Spleen (tissue), 7 donors: ENCODE measurements around the gene LYL1.
A peak's percentile ranks its signal among the peaks of the same experiment; 100 is the strongest.

Experiments
- POLR2AphosphoS5 ChIP-seq, 3 donors: sonication (generic); formaldehyde crosslinking; IDR thresholded peaks; one replicate each; pipeline ENCODE4 v1.5.1; 2017; ENCODE audit warnings: antibody characterized with exemption in 3 of 3
- TF ChIP-seq, protein P1 (sequence below), 11 experiments: fragments of 200-600 bp in 7 of 11; fragments of 450-650 bp in 4 of 11; sonication (generic) in 4 of 11; IDR thresholded peaks in 8 of 11; conservative IDR thresholded peaks in 3 of 11; 1 replicate in 7 of 11; 2 replicates in 4 of 11; pipeline versions ENCODE4 v1.4.0 to v1.8.0; 2016 to 2021; ENCODE audit warnings: antibody characterized with exemption in 11 of 11, inconsistent platforms in 4 of 11, mild to moderate bottlenecking in 1 of 11
- donor health status: DM: no; HTN: no; CAD: no; lungs with moderate emphysema.
- donor health status: DM: no; HTN: no; CAD: no.
- donor health status: DM: no; HTN: no; CAD: no.

DNA sequence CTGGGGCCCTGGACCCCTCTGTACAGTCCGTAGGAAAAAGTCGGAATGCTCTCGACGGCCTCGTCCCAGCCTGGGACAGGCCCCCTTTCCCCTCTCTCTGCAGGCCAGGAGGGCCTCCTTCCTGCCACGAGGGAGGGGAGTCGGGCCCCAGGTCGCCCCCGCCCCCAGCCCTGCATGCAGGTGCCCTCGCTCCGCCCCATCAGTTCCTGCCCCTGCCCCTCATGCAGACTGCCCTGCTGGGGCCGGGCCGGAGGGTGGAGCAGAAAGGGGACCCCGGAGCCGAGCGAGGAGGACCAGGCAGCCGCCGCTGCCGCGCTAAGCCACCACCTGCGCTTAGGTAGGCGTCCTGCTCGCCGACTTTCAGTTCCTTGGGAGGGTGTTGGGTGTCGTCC, 7.3 kb downstream of the LYL1 start:
- TF ChIP-seq, protein P1, sequence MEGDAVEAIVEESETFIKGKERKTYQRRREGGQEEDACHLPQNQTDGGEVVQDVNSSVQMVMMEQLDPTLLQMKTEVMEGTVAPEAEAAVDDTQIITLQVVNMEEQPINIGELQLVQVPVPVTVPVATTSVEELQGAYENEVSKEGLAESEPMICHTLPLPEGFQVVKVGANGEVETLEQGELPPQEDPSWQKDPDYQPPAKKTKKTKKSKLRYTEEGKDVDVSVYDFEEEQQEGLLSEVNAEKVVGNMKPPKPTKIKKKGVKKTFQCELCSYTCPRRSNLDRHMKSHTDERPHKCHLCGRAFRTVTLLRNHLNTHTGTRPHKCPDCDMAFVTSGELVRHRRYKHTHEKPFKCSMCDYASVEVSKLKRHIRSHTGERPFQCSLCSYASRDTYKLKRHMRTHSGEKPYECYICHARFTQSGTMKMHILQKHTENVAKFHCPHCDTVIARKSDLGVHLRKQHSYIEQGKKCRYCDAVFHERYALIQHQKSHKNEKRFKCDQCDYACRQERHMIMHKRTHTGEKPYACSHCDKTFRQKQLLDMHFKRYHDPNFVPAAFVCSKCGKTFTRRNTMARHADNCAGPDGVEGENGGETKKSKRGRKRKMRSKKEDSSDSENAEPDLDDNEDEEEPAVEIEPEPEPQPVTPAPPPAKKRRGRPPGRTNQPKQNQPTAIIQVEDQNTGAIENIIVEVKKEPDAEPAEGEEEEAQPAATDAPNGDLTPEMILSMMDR (IDR thresholded peaks at IDR 0.05 in 8 of 11, conservative IDR thresholded peaks at IDR 0.05 in 3 of 11): no peak
- TF ChIP-seq POLR2AphosphoS5 (IDR thresholded peaks at IDR 0.05): peak; percentile 83 to 84 (median 84)
